ENCODE results near the gene SELENOS. TPM values are rescaled to one million over a fixed set of nuclear protein-coding genes. Genes with fewer than 3 reads are reported as not detected.

The SELENOS gene
- total and polyA plus RNA-seq, 9 of the 15 experiments (the other 6 are each of a cell fraction or from before 2014, with no cell fraction given) = 24.9 to 57.4 (median 47.9) TPM

GRCh38 chr15:101258238-101259144 lies 18.8 kb downstream of the SELENOS start:
- in situ Hi-C loops (cut with MboI) (loop anchor here (5.0 to 25.0 kb wide), 4 partner anchors 171 to 621 kb away; partner anchors contain the start of gene LRRK1), intact Hi-C loops (cut with micrococcal nuclease) (loop anchor here (1.0 to 10.0 kb wide), 4 partner anchors 169 to 634 kb away; partner anchors contain the start of gene LRRK1)
- Histone ChIP-seq H2AFZ (ENCODE audit: low read depth, low read length) (no peak overlapping the region), H3K4me3 (no peak overlapping the region), H3K4me1 (replicated peaks in 1 of 2; ENCODE audit: control insufficient read depth in 2 of 2, insufficient read depth in 2 of 2, low read length in 2 of 2) (peaks cover 5 to 18% of the 10 kb centered on the region in 2 experiments), H3K36me3 (ENCODE audit: control insufficient read depth, insufficient read depth, low read length) (no peaks in the 10 kb centered on the region), H4K20me1 (replicated peaks; ENCODE audit: control insufficient read depth, insufficient read depth, low read length) (peaks cover 5% of the 10 kb centered on the region; the same call in 1 of the 2 replicates), H3K4me2 (ENCODE audit: insufficient read depth, low read length) (peak overlapping the region; percentile 24; the same call in 1 of the 2 replicates), H3K9me3 (replicated peaks; ENCODE audit: control insufficient read depth, insufficient read depth, low read depth, low read length) (no peaks in the 10 kb centered on the region), H3K27me3 (ENCODE audit: control insufficient read depth in 2 of 2, insufficient read depth in 2 of 2, low read length in 2 of 2) (peaks cover 3 to 13% of the 10 kb centered on the region in 2 experiments; a peak in 3 of 5 replicates), H3K9me1 (ENCODE audit: control insufficient read depth, insufficient read depth, low read length) (no peaks in the 10 kb centered on the region), H3K9ac (ENCODE audit: insufficient read depth in 1 of 2, low read depth in 2 of 2, low read length in 2 of 2) (no peak overlapping the region), H3K79me2 (ENCODE audit: control insufficient read depth, insufficient read depth, low read length) (no peaks in the 10 kb centered on the region), H3K27ac (ENCODE audit: extremely low read depth, low read depth, low read length) (no peak overlapping the region)
- ChIA-PET POLR2A (interaction anchor here (1.0 to 1.2 kb wide), 3 partner anchors 9 to 165 kb away, joined by 3 to 6 read pairs (median 4); no protein-coding TSS in a partner anchor), CTCF (ENCODE audit: low intra/inter-chr PET ratio) (interaction anchor here (0.6 to 5.1 kb wide), 6 partner anchors 113 to 242 kb away, joined by 3 to 47 read pairs (median 5); no protein-coding TSS in a partner anchor)
- peak; percentile 70 for FAIRE-seq
- ATAC-seq = peak; percentile 65
- DNase-seq (ENCODE audit: extremely low read depth in 1 of 4, low spot score in 3 of 4) = peak; percentile 37 to 77 (median 43)
- no TSS peak for BruUV-seq (replicated peaks)
- 11% methylated on average over 11 of the region's 11 CpGs for WGBS (ENCODE audit: insufficient coverage, low coverage, missing lambda C conversion rate)
- TF ChIP-seq REST (IDR thresholded peaks at IDR 0.05; ENCODE audit: borderline replicate concordance) = peak; percentile 88
- no peak for TF ChIP-seq REST (CRISPR knock-in tag; IDR thresholded peaks at IDR 0.05; ENCODE audit: low read depth)
- TF ChIP-seq TAF9B (IDR thresholded peaks at IDR 0.05; ENCODE audit: partially characterized antibody) = no peak
- TF ChIP-seq EGR1 (conservative IDR thresholded peaks at IDR 0.05) = no peak
- no peak for TF ChIP-seq NR1H2 (CRISPR knock-in tag; IDR thresholded peaks at IDR 0.05)
- TF ChIP-seq DEAF1 (CRISPR knock-in tag; IDR thresholded peaks at IDR 0.05) = peak; percentile 87
- no peak for TF ChIP-seq E2F4 (CRISPR knock-in tag; IDR thresholded peaks at IDR 0.05; ENCODE audit: low read depth)
- no peak for TF ChIP-seq PHF20 (IDR thresholded peaks at IDR 0.05; ENCODE audit: partially characterized antibody)
- no peak for TF ChIP-seq ZNF41 (CRISPR knock-in tag; conservative IDR thresholded peaks at IDR 0.05)

Data from K562 (cell line).